Measurements from ENCODE around the gene MAPRE3.
"Not testable (repeated sequence)": the region's sequence is repeated elsewhere in the genome, so short reads cannot be mapped to it uniquely, and the experiment has no call there.

MAPRE3 gene

GRCh38 chr2:27070653-27071276, 100.3 kb downstream of the MAPRE3 start:
- no peak for DNase-seq (ENCODE audit: low read depth in 2 of 2)

GRCh38 chr2:27071277-27071989, 101.0 kb downstream of the MAPRE3 start, which contains the start of gene OST4:
OST4 (minus strand) TSS chr2:27071654.
- DNase-seq (ENCODE audit: low read depth in 2 of 2): peak; percentile 79 to 86

DNA sequence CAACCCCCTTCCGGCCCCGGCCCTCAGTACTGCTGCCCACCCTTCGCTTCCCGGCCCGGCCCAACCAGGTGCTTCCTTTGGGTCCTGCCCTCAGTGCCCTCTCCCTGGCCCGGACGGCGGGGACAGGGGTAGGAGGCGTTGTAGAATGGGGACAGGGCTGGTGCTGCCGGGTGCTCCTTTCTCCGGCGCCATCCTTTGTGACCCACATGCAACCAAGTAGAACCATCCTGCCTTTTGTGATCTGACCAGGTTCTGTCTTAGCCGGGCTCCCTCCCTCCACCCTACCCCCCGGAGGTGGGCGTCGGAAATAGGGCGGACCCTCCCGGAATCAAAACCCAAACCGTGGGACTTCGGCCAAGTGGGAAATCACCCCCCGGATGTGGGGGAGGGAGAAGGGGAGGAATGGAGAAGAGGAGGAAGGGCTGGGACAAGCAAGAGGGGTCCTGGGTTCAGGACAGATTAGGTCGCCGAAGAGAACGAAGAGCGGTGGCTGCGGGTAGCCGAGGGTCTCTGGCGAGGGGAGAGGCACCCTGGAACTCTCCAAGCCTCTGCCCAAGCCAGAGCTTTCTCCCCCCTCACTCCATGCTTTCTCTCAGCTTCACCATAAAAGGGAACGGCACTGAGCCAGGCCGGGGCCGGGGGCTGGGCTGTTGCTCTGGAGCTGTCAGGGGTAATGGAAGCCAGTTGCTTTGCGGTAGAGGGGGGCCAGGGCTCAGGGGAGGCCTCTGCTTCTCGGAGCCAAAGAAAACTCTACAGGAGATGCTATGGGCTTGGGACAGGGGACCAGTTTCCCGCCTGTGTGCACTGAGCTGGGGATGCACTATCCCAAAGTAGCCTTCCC, 101.8 kb downstream of the MAPRE3 start:
- DNase-seq (ENCODE audit: low read depth in 2 of 2): peak; percentile 12 to 33

- no peak for DNase-seq (ENCODE audit: low read depth in 2 of 2)
These were observed 102.5 kb downstream of the MAPRE3 start for GRCh38 chr2:27072920-27073319.

- DNase-seq (ENCODE audit: low read depth in 2 of 2): no peak
These were observed 103.3 kb downstream of the MAPRE3 start for GRCh38 chr2:27073782-27074181.

GRCh38 chr2:27074738-27075565, 104.5 kb downstream of the MAPRE3 start:
- DNase-seq (ENCODE audit: low read depth in 2 of 2): no peak

- DNase-seq (ENCODE audit: low read depth in 2 of 2): not testable (repeated sequence)
These were observed 105.1 kb downstream of the MAPRE3 start for GRCh38 chr2:27075566-27075871.

GRCh38 chr2:27076323-27076722, 105.9 kb downstream of the MAPRE3 start:
- DNase-seq (ENCODE audit: low read depth in 2 of 2): no peak
